Sigmoid colon (tissue), 7 donors: Measurements from ENCODE around the gene PDLIM5. TPM values are rescaled to one million over a fixed set of nuclear protein-coding genes. Genes with fewer than 3 reads are reported as not detected.

Experiments used
- DNase-seq: peaks from one replicate; pipeline ENCODE4 v3.0.0-alpha.2; 2019
- H3K27ac ChIP-seq, 4 donors: fragments of 200-600 bp; sonication (generic); one replicate each; pipeline ENCODE4 v1.5.1; 2016 to 2019; ENCODE audit warnings: mild to moderate bottlenecking in 1 of 4
- H3K27me3 ChIP-seq, 3 donors: fragments of 200-600 bp; sonication (generic); one replicate each; pipeline ENCODE4 v1.5.1; 2019; ENCODE audit warnings: mild to moderate bottlenecking in 1 of 3
- H3K36me3 ChIP-seq, 4 donors: fragments of 200-600 bp; sonication (generic); one replicate each; pipeline ENCODE4 v1.5.1; 2016 to 2019
- H3K4me1 ChIP-seq, 4 donors: fragments of 200-600 bp; sonication (generic); one replicate each; pipeline ENCODE4 v1.5.1; 2017 to 2019
- H3K4me3 ChIP-seq, 4 donors: fragments of 200-600 bp; sonication (generic); one replicate each; pipeline ENCODE4 v1.5.1; 2017 to 2019; ENCODE audit warnings: mild to moderate bottlenecking in 2 of 4, moderate library complexity in 1 of 4
- H3K9me3 ChIP-seq, 4 donors: fragments of 200-600 bp in 3 of 4; sonication (generic) in 3 of 4; one replicate each; pipeline versions ENCODE4 v1.5.1 to v1.6.1; 2013 to 2019
- CTCF ChIP-seq, 4 experiments: fragments of 450-650 bp in 3 of 4; fragments of 200-600 bp in 1 of 4; IDR thresholded peaks; one replicate each; pipeline ENCODE4 v1.5.1; 2016 to 2019; ENCODE audit warnings: antibody characterized with exemption in 4 of 4, mild to moderate bottlenecking in 3 of 4, moderate library complexity in 2 of 4
- EP300 ChIP-seq, 4 donors: sonication (generic); formaldehyde crosslinking; IDR thresholded peaks; one replicate each; pipeline ENCODE4 v1.6.1; 2017; ENCODE audit warnings: antibody characterized with exemption in 4 of 4
- POLR2A ChIP-seq, 2 donors: fragments of 450-650 bp; IDR thresholded peaks; one replicate each; pipeline ENCODE4 v1.6.1; 2016; ENCODE audit warnings: antibody characterized with exemption in 2 of 2, mild to moderate bottlenecking in 2 of 2, moderate library complexity in 2 of 2
- POLR2AphosphoS5 ChIP-seq, 4 donors: sonication (generic); formaldehyde crosslinking; IDR thresholded peaks; one replicate each; pipeline ENCODE4 v1.6.1; 2017; ENCODE audit warnings: antibody characterized with exemption in 4 of 4
- WGBS, 2 donors: extraction: QIAGEN DNeasy Blood & Tissue Kit; methylation state at CpG; one replicate each; pipeline ENCODE4 v1.1.7; 2013; 5-methylcytosine and 5-hydroxymethylcytosine counted together
- intact Hi-C: fragments of 100-400 bp; cut with DNase I; formaldehyde crosslinking; loops from one replicate; pipeline ENCODE4 v1.15.1; 2023
- polyA plus RNA-seq, 3 donors: library from polyadenylated mRNA; stranded (reverse); fragments of 200-250 nt; gene quantifications; one replicate each; pipeline ENCODE4 v1.2.3, GENCODE V29; 2013
- total RNA-seq, 4 donors: library from RNA; depleted of rRNA; stranded (reverse); fragments of >200 nt; gene quantifications; one replicate each; pipeline ENCODE4 v1.1.0, GENCODE V29; 2016
- donor health status: healthy with polysubstance abuse.
- donor health status: Bipolar disorder and iron deficiency.
- donor health status: healthy.

Gene PDLIM5
- total and polyA plus RNA-seq, 7 donors, result 31.2 to 221 (median 167) TPM

GRCh38 chr4:94577136-94577535 lies 125.4 kb downstream of the PDLIM5 start:
- Histone ChIP-seq H3K9me3 (no peaks in the 10 kb centered on the region), H3K4me1 (peaks cover 0 to 48% (median 29%) of the 10 kb centered on the region in 4 donors), H3K27ac (peak overlapping the region in 2 of 4 donors; percentile 9 to 51), H3K36me3 (peaks cover 0 to 12% (median 2%) of the 10 kb centered on the region in 4 donors), H3K4me3 (no peak overlapping the region), H3K27me3 (no peaks in the 10 kb centered on the region)
- TF ChIP-seq POLR2AphosphoS5 (IDR thresholded peaks at IDR 0.05) (no peak), EP300 (IDR thresholded peaks at IDR 0.05) (no peak), POLR2A (IDR thresholded peaks at IDR 0.05) (no peak)
- 61 to 70% methylated on average over 1 of the region's 1 CpG for WGBS, 2 donors
- intact Hi-C loops, result no loop called here
- peak; percentile 71 for DNase-seq

GRCh38 chr4:94578195-94578594 lies 126.5 kb downstream of the PDLIM5 start:
- intact Hi-C loops, result no loop called here
- Histone ChIP-seq H3K9me3 (no peaks in the 10 kb centered on the region), H3K4me1 (peaks cover 0 to 47% (median 33%) of the 10 kb centered on the region in 4 donors), H3K4me3 (no peak overlapping the region), H3K27me3 (no peaks in the 10 kb centered on the region), H3K27ac (peak overlapping the region in 1 of 4 donors; percentile 5), H3K36me3 (peaks cover 0 to 12% (median 2%) of the 10 kb centered on the region in 4 donors)
- no peak for DNase-seq
- WGBS, 2 donors, result 85 to 86% methylated on average over 2 of the region's 2 CpGs
- TF ChIP-seq EP300 (IDR thresholded peaks at IDR 0.05) (no peak), POLR2A (IDR thresholded peaks at IDR 0.05) (no peak), POLR2AphosphoS5 (IDR thresholded peaks at IDR 0.05) (no peak), CTCF (IDR thresholded peaks at IDR 0.05) (no peak)

GRCh38 chr4:94581766-94582165 lies 130.0 kb downstream of the PDLIM5 start:
- Histone ChIP-seq H3K4me1 (peaks cover 0 to 48% (median 28%) of the 10 kb centered on the region in 4 donors), H3K9me3 (no peaks in the 10 kb centered on the region), H3K4me3 (no peak overlapping the region), H3K36me3 (peaks cover 0 to 15% (median 8%) of the 10 kb centered on the region in 4 donors), H3K27ac (peak overlapping the region in 1 of 4 donors; percentile 35), H3K27me3 (no peaks in the 10 kb centered on the region)
- WGBS, 2 donors, result 91 to 93% methylated on average over 2 of the region's 2 CpGs
- TF ChIP-seq CTCF (IDR thresholded peaks at IDR 0.05) (no peak), EP300 (IDR thresholded peaks at IDR 0.05) (no peak), POLR2AphosphoS5 (IDR thresholded peaks at IDR 0.05) (no peak), POLR2A (IDR thresholded peaks at IDR 0.05) (no peak)
- no peak for DNase-seq
- intact Hi-C loops, result loop anchor here (5.0 kb wide), 1 partner anchor 129 kb away; the partner anchor contains the start of gene PDLIM5

- H3K4me1 ChIP-seq, result peaks cover 0 to 40% (median 22%) of the 10 kb centered on the region in 4 donors
Measured at GRCh38 chr4:94582517-94582916, 130.8 kb downstream of the PDLIM5 start.

More at GRCh38 chr4:94582517-94582916, 130.8 kb downstream of the PDLIM5 start:
- Histone ChIP-seq H3K4me3 (no peak overlapping the region), H3K27me3 (no peaks in the 10 kb centered on the region), H3K36me3 (peaks cover 0 to 19% (median 8%) of the 10 kb centered on the region in 4 donors), H3K9me3 (no peaks in the 10 kb centered on the region), H3K27ac (peak overlapping the region in 1 of 4 donors; percentile 35)
- no peak for TF ChIP-seq POLR2A (IDR thresholded peaks at IDR 0.05)
- no peak for TF ChIP-seq EP300 (IDR thresholded peaks at IDR 0.05)
- no peak for TF ChIP-seq CTCF (IDR thresholded peaks at IDR 0.05)
- no peak for TF ChIP-seq POLR2AphosphoS5 (IDR thresholded peaks at IDR 0.05)
- no peak for DNase-seq
- WGBS, 2 donors, result 97 to 99% methylated on average over 2 of the region's 2 CpGs
- intact Hi-C loops, result loop anchor here (5.0 kb wide), 1 partner anchor 130 kb away; the partner anchor contains the start of gene PDLIM5
